SK-N-SH (cell line): Measurements from ENCODE around the gene CEP70. TPM values are rescaled to one million over a fixed set of nuclear protein-coding genes. Genes with fewer than 3 reads are reported as not detected.

Experiments
- CTCF ChIA-PET: fragments of 300-600, 350-600 bp; formaldehyde crosslinking; extraction: SDS; loops from one replicate; lab custom pipeline; 2021; lab: Yijun Ruan, JAX
- POLR2A ChIA-PET: fragments of 350-600 bp; sonication (Branson Sonifier 250); formaldehyde crosslinking; extraction: SDS; loops from one replicate; lab custom pipeline; 2020; ENCODE audit warnings: antibody characterized with exemption, inconsistent platforms; lab: Yijun Ruan, JAX
- DNase-seq: peaks from one replicate; pipeline ENCODE4 v3.0.0; 2012
- H2AFZ ChIP-seq: fragments of 200-600 bp; sonication (generic); 2 replicates; pipeline ENCODE4 v1.8.1; 2016; ENCODE audit warnings: antibody characterized with exemption, mild to moderate bottlenecking, low read depth
- H3F3A ChIP-seq: fragments of 200-600 bp; sonication (generic); replicated peaks from 2 replicates; pipeline ENCODE3; 2016; ENCODE audit warnings: antibody characterized with exemption, mild to moderate bottlenecking; ENCODE audit not compliant: insufficient read depth
- H3K27ac ChIP-seq, 2 experiments: fragments of 200-500 bp in 1 of 2; fragments of 200-600 bp in 1 of 2; sonication (Bioruptor generic) in 1 of 2; sonication (generic), shearing (Covaris generic) in 1 of 2; 2 replicates each; pipeline versions ENCODE4 v1.5.1 to v1.6.1; 2014 to 2016; ENCODE audit warnings: low read depth in 2 of 2, inconsistent platforms in 1 of 2, low read length in 1 of 2, mild to moderate bottlenecking in 1 of 2, mixed read lengths in 1 of 2
- H3K27me3 ChIP-seq: fragments of 200-600 bp; sonication (generic), shearing (Covaris generic); 2 replicates; pipeline ENCODE4 v1.6.1; 2016; ENCODE audit warnings: mixed run types; ENCODE audit not compliant: insufficient read depth
- H3K36me3 ChIP-seq, 2 experiments: fragments of 200-500 bp in 1 of 2; fragments of 200-600 bp in 1 of 2; sonication (Bioruptor generic) in 1 of 2; sonication (generic) in 1 of 2; replicated peaks in 1 of 2; 2 replicates each; pipeline versions ENCODE3 to v1.5.1; 2014 to 2016; ENCODE audit warnings: low read length in 1 of 2, mild to moderate bottlenecking in 1 of 2; ENCODE audit not compliant: insufficient read depth in 2 of 2, control insufficient read depth in 1 of 2
- H3K4me1 ChIP-seq, 2 experiments: fragments of 200-500 bp in 1 of 2; fragments of 200-600 bp in 1 of 2; sonication (Bioruptor generic) in 1 of 2; sonication (generic), shearing (Covaris generic) in 1 of 2; 2 replicates each; pipeline versions ENCODE4 v1.5.1 to v1.6.1; 2014 to 2016; ENCODE audit warnings: low read depth in 1 of 2, low read length in 1 of 2, mixed run types in 1 of 2; ENCODE audit not compliant: insufficient read depth in 2 of 2, control insufficient read depth in 1 of 2
- H3K4me2 ChIP-seq: fragments of 200-600 bp; sonication (generic), shearing (Covaris generic); 2 replicates; pipeline ENCODE4 v1.6.1; 2017; ENCODE audit warnings: mixed run types
- H3K4me3 ChIP-seq, 2 experiments: fragments of 200-500 bp in 1 of 2; fragments of 200-600 bp in 1 of 2; sonication (Bioruptor generic) in 1 of 2; sonication (generic), shearing (Covaris generic) in 1 of 2; 2 replicates each; pipeline versions ENCODE4 v1.5.1 to v1.8.1; 2014 to 2016; ENCODE audit warnings: low read depth in 2 of 2, inconsistent platforms in 1 of 2, low read length in 1 of 2, mild to moderate bottlenecking in 1 of 2, mixed read lengths in 1 of 2, moderate library complexity in 1 of 2
- H3K79me2 ChIP-seq: fragments of 200-600 bp; sonication (generic); 2 replicates; pipeline ENCODE4 v1.8.1; 2017; ENCODE audit warnings: mild to moderate bottlenecking; ENCODE audit not compliant: insufficient read depth
- H3K9ac ChIP-seq: fragments of 200-600 bp; sonication (generic); 2 replicates; pipeline ENCODE4 v1.6.1; 2017; ENCODE audit warnings: mixed run types
- H3K9me2 ChIP-seq: fragments of 200-600 bp; sonication (generic); 2 replicates; pipeline ENCODE4 v1.6.1; 2017; ENCODE audit warnings: mixed run types
- H3K9me3 ChIP-seq: fragments of 200-600 bp; sonication (generic); 2 replicates; pipeline ENCODE4 v1.6.1; 2017; ENCODE audit warnings: mixed run types, mild to moderate bottlenecking, moderate library complexity
- H4K20me1 ChIP-seq: fragments of 200-600 bp; sonication (generic); 2 replicates; pipeline ENCODE4 v1.6.1; 2017; ENCODE audit warnings: mild to moderate bottlenecking, mixed run types; ENCODE audit not compliant: insufficient read depth
- FOXJ3 ChIP-seq: sonication (generic); formaldehyde crosslinking; IDR thresholded peaks from 2 replicates; pipeline ENCODE4 v1.5.1; 2020; ENCODE audit warnings: mild to moderate bottlenecking, missing genetic modification reagents
- GATA2 ChIP-seq: sonication (generic); formaldehyde crosslinking; IDR thresholded peaks from 2 replicates; pipeline ENCODE4 v1.5.0; 2020; ENCODE audit warnings: mild to moderate bottlenecking, missing genetic modification reagents
- MEF2A ChIP-seq: IDR thresholded peaks from 2 replicates; pipeline ENCODE4 v1.4.0; 2012; ENCODE audit warnings: low read depth, borderline replicate concordance
- NRF1 ChIP-seq: IDR thresholded peaks from 2 replicates; pipeline ENCODE4 v1.6.1; 2012; ENCODE audit warnings: low read depth, mild to moderate bottlenecking, low read length
- TAF1 ChIP-seq: IDR thresholded peaks from 2 replicates; pipeline ENCODE4 v1.6.1; 2012; ENCODE audit warnings: low read depth, mild to moderate bottlenecking, low read length, moderate library complexity, borderline replicate concordance
- polyA plus RNA-seq, 3 experiments: library from polyadenylated mRNA; depleted of rRNA; stranded (reverse); fragments of >200 nt; gene quantifications; 2 replicates each; pipeline ENCODE4 v1.2.3, GENCODE V29; 2012
- TF ChIP-seq, protein P1 (sequence below): fragments of 150-350 bp; IDR thresholded peaks from 2 replicates; pipeline ENCODE4 v1.6.1; 2016; ENCODE audit warnings: mild to moderate bottlenecking, low read depth, low read length
- TF ChIP-seq, protein P2 (sequence below): IDR thresholded peaks from 2 replicates; pipeline ENCODE4 v1.6.1; 2012; ENCODE audit warnings: mild to moderate bottlenecking, low read depth, low read length, moderate library complexity
- TF ChIP-seq, protein P3 (sequence below): IDR thresholded peaks from 2 replicates; pipeline ENCODE4 v1.4.0; 2012; ENCODE audit warnings: low read depth, borderline replicate concordance

CEP70 gene
- polyA plus RNA-seq, 1 of the 3 experiments (the other 2 are of a cell fraction) = 3.7 TPM

DNA sequence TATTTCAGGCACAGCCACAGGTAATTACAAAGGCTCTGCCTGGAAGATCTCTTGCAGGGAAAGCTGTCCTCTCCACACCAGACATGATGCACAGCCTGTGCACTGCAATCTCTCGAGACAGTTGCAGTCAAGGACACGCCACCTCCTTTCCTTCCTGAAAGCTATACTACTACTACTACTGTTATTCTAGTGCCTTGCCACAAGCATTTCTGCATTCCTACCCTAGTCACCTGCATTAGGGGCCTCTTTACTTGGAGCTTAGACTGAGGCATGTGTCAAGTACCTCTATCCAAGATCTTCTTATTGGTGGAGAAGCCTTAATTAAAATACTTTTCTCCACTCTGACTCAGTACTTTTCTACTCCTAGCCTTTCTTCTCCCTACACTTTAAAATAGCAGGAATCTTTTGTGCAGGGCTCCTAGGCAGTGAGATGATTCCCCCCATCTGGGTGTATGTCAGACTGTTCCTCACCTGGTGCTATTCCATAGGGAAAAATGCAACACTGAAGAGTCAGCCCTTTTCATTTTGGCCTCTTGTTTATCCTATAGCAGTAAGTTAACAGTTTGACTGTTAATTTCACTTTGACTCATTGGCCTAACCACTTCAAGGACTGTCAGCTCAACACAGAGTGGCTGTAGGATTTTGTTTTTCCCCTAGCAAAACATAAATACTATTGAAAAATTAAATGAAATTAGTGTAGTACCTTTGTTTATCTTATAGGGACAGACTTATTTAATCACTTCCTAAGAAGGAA lies 80.8 kb downstream of the CEP70 start (continued):
- TF ChIP-seq, protein P1, sequence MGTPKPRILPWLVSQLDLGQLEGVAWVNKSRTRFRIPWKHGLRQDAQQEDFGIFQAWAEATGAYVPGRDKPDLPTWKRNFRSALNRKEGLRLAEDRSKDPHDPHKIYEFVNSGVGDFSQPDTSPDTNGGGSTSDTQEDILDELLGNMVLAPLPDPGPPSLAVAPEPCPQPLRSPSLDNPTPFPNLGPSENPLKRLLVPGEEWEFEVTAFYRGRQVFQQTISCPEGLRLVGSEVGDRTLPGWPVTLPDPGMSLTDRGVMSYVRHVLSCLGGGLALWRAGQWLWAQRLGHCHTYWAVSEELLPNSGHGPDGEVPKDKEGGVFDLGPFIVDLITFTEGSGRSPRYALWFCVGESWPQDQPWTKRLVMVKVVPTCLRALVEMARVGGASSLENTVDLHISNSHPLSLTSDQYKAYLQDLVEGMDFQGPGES = no peak
- TF ChIP-seq NRF1 (no peak), FOXJ3 (CRISPR knock-in tag) (no peak), GATA2 (no peak), MEF2A (no peak)

DNA sequence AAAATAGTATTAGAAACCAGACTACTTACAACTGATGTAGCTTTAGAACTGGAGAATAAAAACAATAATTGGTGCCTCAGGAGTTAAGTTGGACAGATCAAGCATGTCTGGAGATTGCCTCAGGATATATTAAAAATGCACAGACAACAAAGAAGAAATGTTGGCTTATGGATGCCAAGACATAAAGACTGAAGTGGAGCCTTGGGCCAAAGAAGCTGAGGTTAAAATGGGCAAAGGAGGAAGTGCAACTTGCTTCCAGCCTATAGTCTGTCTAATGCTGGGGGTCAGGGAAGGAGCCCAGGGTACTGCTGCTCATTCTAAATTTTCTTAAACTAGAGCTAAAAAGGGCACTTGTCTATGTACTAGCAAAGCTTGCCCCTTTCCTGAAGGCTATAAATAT lies 82.1 kb downstream of the CEP70 start:
- no peaks in the 10 kb centered on the region for H3K27me3 ChIP-seq
- POLR2A ChIA-PET = no interaction called here
- no peaks in the 10 kb centered on the region for H4K20me1 ChIP-seq
- no peak overlapping the region for H2AFZ ChIP-seq
- H3K36me3 ChIP-seq = no peaks in the 10 kb centered on the region
- no peaks in the 10 kb centered on the region for H3K9me2 ChIP-seq
- no peak overlapping the region for H3K27ac ChIP-seq
- DNase-seq = no peak
- TF ChIP-seq, protein P2, sequence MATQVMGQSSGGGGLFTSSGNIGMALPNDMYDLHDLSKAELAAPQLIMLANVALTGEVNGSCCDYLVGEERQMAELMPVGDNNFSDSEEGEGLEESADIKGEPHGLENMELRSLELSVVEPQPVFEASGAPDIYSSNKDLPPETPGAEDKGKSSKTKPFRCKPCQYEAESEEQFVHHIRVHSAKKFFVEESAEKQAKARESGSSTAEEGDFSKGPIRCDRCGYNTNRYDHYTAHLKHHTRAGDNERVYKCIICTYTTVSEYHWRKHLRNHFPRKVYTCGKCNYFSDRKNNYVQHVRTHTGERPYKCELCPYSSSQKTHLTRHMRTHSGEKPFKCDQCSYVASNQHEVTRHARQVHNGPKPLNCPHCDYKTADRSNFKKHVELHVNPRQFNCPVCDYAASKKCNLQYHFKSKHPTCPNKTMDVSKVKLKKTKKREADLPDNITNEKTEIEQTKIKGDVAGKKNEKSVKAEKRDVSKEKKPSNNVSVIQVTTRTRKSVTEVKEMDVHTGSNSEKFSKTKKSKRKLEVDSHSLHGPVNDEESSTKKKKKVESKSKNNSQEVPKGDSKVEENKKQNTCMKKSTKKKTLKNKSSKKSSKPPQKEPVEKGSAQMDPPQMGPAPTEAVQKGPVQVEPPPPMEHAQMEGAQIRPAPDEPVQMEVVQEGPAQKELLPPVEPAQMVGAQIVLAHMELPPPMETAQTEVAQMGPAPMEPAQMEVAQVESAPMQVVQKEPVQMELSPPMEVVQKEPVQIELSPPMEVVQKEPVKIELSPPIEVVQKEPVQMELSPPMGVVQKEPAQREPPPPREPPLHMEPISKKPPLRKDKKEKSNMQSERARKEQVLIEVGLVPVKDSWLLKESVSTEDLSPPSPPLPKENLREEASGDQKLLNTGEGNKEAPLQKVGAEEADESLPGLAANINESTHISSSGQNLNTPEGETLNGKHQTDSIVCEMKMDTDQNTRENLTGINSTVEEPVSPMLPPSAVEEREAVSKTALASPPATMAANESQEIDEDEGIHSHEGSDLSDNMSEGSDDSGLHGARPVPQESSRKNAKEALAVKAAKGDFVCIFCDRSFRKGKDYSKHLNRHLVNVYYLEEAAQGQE = no peak
- no peak for TF ChIP-seq TAF1
- TF ChIP-seq, protein P3, sequence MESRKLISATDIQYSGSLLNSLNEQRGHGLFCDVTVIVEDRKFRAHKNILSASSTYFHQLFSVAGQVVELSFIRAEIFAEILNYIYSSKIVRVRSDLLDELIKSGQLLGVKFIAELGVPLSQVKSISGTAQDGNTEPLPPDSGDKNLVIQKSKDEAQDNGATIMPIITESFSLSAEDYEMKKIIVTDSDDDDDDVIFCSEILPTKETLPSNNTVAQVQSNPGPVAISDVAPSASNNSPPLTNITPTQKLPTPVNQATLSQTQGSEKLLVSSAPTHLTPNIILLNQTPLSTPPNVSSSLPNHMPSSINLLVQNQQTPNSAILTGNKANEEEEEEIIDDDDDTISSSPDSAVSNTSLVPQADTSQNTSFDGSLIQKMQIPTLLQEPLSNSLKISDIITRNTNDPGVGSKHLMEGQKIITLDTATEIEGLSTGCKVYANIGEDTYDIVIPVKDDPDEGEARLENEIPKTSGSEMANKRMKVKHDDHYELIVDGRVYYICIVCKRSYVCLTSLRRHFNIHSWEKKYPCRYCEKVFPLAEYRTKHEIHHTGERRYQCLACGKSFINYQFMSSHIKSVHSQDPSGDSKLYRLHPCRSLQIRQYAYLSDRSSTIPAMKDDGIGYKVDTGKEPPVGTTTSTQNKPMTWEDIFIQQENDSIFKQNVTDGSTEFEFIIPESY = no peak
- H3K9ac ChIP-seq = no peak overlapping the region
- CTCF ChIA-PET = interaction anchor here (0.8 to 1.3 kb wide), 3 partner anchors 18 to 95 kb away, joined by 3 to 4 read pairs (median 3); no protein-coding TSS in a partner anchor
- no peak overlapping the region for H3K4me3 ChIP-seq
- no peak overlapping the region for H3K4me2 ChIP-seq
- no peaks in the 10 kb centered on the region for H3K9me3 ChIP-seq
- no peaks in the 10 kb centered on the region for H3K79me2 ChIP-seq
- peaks cover 0 to 3% of the 10 kb centered on the region in 2 experiments; a peak in 1 of 4 replicates for H3K4me1 ChIP-seq
- no peaks in the 10 kb centered on the region for H3F3A ChIP-seq
